GM18526 (cell line): Measurements from ENCODE around the gene ESR2.

Source experiments
- POLR2A ChIP-seq: IDR thresholded peaks from 3 replicates; pipeline ENCODE4 v1.6.1; 2011; ENCODE audit not compliant: insufficient read length; ENCODE audit errors: extremely low read depth

ESR2 gene

GRCh38 chr14:64235652-64236640, 58.2 kb downstream of the ESR2 start:
- no peak for TF ChIP-seq POLR2A

DNA sequence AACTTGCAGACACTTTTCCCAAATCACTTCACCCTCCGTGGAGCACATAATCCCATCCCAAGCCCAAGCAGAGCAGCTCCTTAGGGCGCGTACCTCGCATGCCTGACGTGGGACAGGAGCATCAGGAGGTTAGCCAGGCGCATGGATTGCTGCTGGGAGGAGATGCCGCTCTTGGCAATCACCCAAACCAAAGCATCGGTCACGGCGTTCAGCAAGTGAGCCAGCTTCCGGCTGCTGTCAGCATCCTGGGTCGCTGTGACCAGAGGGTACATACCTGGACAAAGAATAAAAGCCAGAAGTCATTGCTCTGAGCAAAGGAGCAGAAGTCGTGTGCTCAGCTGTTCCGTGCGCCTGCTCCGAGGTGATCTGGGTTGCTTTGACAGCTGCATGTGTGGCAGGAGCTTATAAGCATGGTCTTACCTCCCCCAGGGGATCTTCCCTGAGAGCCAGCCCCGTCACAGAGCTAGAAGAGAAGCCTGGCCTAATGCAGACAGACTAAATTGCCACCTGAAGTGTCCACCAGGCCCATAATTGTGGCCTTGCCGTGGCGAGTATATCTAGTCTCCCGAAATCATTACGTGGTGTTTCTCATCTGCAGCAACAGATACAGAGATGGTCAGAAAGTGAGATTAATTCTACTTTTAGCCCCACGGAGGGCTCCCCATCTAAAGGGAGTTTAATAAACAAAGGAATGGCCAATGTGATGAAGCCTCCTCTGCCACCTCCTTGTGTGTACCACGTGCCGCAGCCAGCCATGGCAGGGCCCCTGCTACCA, 59.1 kb downstream of the ESR2 start:
- no peak for TF ChIP-seq POLR2A

DNA sequence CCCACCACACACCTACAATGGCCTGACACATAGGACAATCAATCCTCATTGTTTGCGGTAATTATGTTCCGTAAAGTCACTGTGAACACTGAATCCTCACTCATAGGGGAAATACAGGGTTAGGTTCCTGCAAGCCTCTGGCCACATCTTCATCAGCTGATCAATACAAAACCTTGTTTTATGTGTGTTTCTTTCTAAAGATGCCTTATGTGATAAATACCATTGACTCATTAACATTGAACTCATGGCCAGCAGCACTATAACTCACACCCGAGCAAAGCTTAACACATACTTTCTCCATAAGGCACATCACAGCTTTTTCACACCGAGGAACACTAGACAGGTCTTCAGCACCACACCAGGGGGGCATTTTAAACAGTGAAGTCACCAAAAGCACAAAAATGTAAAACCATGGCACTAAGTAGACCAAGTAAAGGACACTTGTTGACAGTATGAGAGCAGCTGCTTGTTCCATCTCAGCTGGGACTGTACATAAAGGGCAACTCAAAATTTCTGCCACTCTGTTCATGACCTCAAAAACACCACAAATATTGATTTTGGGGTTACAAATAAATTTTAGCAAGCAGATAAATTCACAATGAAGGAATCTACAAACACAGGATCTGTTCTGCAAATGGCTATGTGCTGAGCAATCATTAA, 60.5 kb downstream of the ESR2 start:
- TF ChIP-seq POLR2A, result no peak

GRCh38 chr14:64232944-64233343, 61.2 kb downstream of the ESR2 start:
- TF ChIP-seq POLR2A, result no peak

DNA sequence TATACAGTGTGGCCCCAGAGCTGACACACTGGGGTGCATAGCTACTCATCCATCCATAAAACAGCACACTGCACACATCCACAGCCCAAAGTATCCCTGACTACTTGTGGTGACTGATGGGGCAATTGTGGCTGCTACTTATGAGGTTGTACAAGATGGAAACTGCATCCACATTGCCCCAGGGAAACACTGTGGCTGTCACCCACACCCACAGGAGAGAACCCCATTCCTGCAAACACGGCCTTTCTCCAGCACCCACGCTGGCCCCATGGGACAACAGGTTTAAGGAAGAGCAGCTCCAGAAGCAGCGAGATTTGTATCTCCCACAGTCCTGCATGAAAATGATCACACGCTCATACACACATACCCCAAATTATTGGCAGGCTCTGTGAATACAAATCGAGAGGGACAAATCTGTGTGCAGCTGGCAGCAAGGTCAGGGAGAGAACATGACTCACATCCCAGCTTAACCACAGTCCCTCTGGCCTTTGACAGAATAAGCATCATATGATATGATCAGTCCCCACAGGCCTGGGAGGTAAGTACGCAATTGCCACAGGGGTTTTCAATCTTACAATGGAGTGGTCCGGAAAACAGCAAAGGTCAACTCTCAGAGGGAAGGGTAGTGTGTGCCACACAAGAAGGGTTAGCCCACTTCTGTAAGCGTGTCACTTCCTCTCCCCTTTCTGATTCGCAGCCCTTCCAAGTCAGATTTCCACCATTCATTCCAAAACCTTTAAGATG, 61.9 kb downstream of the ESR2 start:
- no peak for TF ChIP-seq POLR2A

GRCh38 chr14:64229489-64229888, 64.7 kb downstream of the ESR2 start:
- no peak for TF ChIP-seq POLR2A

- no peak for TF ChIP-seq POLR2A
Observed at GRCh38 chr14:64227856-64228255, 66.3 kb downstream of the ESR2 start.

DNA sequence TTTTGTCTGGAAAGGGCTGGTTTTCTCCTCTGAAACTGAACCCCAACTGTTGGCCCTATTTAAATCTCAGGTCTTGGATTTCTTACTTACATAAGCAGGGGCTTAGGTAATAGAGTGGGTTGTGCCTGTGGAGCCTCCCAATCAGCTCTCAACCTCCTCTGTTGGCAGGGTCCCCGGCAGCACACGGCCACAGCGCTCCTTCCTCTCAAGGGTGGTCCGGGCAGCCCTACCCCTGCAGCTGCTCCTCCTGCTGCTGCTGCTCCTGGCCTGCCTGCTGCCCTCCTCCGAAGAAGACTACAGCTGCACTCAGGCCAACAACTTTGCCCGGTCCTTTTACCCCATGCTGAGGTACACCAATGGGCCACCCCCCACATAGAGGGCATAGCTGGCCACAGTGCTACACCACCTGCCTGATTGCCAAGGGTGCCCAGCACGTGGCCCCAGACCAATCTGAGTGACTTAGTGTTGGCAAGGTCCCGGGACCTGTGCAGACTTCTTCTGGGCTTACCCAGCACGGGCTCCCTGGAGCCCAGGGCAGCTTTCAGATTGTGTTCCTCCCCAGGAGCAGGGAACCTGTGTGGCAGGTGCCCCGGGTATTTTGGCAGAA, 68.9 kb downstream of the ESR2 start:
- TF ChIP-seq POLR2A, result no peak

DNA sequence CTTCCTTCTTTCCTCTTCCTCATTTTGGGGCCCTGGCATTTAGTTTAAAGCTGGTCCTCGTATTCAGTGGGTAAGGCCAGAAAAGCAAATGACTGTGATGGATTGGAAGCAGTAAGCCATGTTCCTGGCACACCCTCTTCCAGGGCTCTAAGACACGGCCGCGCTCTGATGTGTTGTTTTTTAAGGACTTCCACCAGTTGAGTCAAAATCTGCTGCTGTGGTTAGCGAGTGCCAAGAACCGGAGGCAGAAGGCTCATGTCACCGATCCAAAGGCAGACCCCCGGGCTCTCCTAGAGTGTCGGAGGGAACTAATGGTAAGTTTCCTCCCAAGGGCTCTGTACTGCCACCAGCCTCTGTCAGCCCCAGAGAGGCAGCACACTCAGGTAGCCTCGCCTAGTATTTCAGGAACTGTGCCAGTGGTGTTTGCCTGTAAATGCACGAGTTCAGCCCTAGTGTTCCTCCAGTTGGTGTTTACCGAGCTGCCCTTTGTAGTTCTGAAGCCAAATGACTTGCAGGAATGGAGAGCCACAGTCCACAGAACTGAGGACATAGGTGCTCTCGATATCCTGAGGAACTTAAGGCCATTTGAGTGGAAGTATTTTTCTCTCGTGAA, 72.7 kb downstream of the ESR2 start:
- no peak for TF ChIP-seq POLR2A

DNA sequence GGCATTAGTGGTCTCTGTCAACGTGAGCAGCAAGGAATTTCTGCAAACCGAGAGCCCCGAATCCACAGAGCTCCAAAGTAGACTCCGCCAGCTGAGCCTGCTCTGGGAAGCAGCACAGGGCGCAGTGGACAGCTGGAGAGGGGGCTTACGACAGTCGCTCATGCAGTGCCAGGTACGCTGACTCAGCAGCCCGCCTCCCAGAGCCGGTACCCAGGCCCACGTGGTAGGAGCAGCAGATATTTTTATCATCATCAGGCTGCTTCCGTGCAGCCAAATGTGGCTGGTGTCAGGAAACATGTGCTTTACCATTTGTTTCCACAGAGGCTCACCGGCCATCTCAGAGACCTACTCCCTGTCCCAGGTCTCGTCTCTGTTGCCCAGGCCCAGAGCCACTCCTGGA, 73.7 kb downstream of the ESR2 start:
- TF ChIP-seq POLR2A, result no peak

DNA sequence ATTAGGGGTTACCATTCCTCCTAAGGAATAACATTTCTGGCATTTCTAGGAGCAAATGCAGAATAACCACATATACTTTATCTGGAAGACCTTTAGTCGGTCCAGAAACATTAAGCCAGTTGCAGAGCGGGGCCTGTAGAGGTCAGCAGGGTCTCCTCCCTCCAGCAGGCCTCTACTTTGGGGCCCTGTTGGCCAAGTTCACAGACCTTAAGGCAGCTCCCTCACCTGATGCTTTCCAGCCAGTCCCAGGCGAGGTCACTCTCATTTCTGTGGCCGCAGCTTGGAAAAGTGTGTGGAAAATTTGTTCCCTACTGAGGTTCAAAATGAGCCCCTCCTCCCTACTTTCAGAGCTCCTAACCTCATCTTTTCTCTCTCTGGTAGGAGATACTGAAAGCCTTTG, 74.1 kb downstream of the ESR2 start:
- TF ChIP-seq POLR2A, result no peak

DNA sequence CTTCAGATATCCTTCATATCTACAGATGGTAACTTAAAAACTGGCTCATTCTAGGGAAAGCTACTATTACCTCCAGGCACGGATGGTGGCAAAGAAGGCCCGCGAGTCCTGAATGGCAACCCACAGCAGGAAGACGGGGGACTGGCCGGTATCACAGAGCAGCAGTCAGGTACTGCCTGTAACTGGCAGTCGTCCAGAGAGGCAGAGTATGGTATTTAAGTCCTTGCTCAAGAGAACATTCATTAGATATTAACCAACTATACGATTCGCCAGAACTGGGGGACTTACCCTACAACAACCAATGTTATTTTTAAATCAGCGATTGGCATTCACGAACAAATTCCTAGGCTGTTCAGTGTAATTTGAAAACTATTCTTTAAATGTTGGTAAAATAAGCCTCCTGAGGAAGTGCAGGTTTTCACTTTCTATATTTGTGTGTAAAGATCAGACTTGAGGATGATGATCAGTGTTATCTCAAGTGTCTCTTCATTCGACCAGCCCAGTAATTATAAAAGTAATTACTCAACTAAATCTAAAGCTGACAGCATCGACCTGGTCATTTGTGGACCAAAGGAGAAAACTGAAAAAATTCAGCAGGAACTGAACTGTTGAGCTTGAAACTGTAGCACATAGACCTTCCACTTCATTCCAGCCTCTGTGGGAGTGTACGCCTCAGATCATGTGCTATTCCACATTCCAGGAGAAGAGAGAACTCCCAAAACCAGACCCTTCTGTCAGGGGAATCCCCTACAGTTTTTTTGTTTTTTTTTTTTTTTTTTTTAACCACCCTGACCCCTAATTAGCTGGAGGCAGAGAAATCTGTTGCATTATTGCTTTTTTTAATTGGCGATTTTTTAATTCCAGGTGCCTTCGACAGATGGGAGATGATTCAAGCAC, 75.6 kb downstream of the ESR2 start:
- TF ChIP-seq POLR2A, result no peak

GRCh38 chr14:64217834-64218233, 76.3 kb downstream of the ESR2 start:
- no peak for TF ChIP-seq POLR2A
